SK-MEL-5 (cell line): ENCODE data around the gene A1CF. TPM values are rescaled to one million over a fixed set of nuclear protein-coding genes. Genes with fewer than 3 reads are reported as not detected.
"Not testable (repeated sequence)": the region's sequence is repeated elsewhere in the genome, so short reads cannot be mapped to it uniquely, and the experiment has no call there.

ENCODE experiments used
- DNase-seq: peaks from one replicate; pipeline ENCODE4 v3.0.0-alpha.2; 2016; ENCODE audit warnings: low read depth, low spot score
- in situ Hi-C: cut with HindIII; loops from 2 replicates; pipeline ENCODE4 v1.10.0; 2016; ENCODE audit warnings: low sequenced_read_pairs, high pct_unique_total_duplicates, low pct_unique_long_range_greater_than_20kb
- total RNA-seq: library from RNA; depleted of rRNA; stranded (reverse); fragments of >200 nt; shearing (Covaris generic); gene quantifications from 2 replicates; pipeline ENCODE4 v1.2.3, GENCODE V29; 2014; rRNA removed

The A1CF gene
- total RNA-seq, 1 experiment from 2014 or later: not detected

GRCh38 chr10:50807851-50808776, 77.3 kb downstream of the A1CF start:
- in situ Hi-C loops: no loop called here
- DNase-seq: no peak

GRCh38 chr10:50805981-50806622, 79.3 kb downstream of the A1CF start:
- in situ Hi-C loops: no loop called here
- DNase-seq: no peak

DNA sequence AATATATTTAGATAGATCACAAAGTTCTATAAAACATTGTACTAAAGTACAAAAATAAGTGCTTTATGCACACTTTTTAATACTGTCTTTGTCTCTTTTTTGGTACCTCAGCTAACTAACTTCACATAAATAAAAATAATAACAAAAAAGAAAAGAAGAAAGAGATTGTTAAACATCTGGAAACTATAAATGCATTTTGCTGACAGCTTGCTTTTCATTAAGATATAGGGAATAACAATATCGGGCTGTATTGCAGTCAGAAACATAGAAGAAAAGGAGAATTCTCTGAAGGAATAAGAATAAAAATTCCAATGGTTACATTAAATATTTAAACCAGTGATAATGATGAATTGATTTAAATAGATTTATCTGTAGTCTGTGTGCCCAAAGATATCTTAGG, 85.8 kb downstream of the A1CF start:
- DNase-seq: no peak
- in situ Hi-C loops: no loop called here

DNA sequence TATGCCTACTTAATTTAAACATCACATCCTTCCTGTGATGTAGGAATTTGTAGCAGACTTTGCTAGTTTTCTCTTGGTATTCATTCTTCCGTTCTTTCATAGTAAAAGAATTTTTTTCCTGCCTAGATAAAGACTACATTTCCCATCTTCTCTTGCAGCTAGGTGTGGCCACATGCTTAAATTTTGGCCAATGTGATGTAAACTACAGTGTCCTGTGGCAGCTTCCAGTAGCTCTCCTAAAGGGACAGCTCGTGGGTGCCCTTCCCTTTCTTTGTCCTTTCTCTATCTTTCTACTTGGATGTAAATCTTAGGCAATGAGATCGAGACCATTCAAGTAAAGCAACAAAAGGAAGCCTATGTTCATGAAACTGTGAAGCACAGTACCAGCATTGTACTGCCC, 87.1 kb downstream of the A1CF start:
- peak; percentile 34 for DNase-seq
- in situ Hi-C loops: no loop called here

DNA sequence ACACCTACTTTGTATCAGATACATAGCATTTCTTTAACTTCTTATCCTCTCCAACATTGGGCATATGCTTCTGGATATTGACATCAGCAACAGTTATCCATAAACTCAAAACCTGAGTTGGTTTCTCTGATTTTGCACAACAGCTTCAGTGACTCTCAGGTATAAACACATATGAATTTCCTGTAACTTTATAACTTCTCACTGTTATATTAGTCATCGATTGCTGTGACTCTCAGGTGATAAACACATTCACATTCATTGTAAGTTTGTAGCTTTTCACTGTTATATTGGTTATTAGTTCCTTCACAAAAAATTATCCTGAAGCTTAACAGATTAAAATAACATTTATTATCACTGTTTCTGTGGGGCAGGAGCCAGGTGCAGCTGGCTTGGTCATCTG, 88.7 kb downstream of the A1CF start:
- in situ Hi-C loops: no loop called here
- DNase-seq: no peak

DNA sequence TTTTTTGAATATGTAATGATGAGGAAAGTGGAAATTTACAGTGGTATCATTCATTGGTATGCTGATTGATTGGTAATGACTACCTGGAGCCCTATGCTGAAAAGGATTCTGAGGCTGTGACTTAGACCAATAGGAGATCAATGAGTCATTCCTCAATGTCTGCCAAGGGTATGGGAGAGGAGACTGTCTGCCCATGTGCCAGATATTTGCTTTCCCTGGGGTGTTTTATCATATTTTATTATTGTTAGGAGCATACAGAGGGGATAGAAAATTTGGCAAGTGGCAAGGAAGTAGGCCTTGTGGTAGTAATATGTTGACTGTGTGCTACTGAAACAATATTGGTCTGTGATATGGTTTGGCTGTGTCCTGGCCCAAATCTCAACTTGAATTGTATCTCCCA, 90.9 kb downstream of the A1CF start:
- DNase-seq: no peak
- in situ Hi-C loops: no loop called here

- DNase-seq: peak; percentile 58
- in situ Hi-C loops: no loop called here
These were observed 96.2 kb downstream of the A1CF start for GRCh38 chr10:50788951-50789945.

DNA sequence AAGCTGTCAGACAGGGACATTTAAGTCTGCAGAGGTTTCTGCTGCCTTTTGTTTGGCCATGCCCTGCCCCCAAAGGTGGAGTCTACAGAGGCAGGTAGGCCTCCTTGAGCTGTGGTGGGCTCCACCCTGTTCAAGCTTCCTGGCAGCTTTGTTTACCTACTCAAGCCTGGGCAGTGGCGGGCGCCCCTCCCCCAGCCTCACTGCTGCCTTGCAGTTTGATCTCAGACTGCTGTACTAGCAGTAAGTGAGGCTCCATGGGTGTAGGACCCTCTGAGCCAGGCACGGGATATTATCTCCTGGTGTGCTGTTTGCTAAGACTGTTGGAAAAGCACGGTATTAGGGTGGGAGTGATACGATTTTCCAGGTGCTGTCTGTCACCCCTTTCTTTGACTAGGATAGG, 97.5 kb downstream of the A1CF start:
- in situ Hi-C loops, DNase-seq: not testable (repeated sequence)

DNA sequence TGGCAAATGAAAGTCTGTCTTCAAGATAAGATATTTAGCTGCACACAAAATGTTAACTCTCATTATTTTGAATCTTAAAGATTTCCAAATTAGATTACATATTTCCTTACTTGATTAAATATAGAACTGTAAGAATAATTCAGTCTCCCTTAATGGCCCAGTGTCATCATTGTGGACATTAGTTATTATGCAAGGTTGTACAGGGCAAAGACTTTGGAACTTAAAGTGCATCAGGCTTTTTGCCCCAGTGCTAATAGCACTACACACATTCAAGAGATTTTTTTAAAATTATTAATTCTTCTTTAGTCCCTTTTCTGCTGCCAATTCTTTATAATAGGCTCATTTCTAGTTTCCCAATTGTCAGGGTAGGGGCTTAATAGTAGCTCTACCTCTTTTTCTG, 103.4 kb downstream of the A1CF start:
- DNase-seq, in situ Hi-C loops: not testable (repeated sequence)

DNA sequence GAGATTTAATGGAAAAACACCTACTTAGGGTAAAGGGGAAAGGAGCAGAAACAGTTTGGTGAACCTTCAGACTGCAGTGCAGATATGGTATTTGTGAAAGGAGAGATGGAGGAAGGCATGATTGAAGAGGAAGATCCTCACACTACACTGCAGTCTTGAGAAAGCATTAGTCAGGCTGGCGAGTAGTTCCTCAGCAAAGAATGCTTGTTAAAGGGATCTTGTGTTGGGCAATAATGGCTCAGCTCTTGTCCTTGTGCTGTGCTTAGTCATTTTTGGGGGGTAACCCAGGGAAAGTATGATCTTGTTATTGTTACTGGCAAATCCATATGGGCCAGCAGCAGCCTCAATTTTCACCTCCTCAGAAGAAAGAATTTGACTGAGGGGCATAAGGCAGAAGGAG, 105.4 kb downstream of the A1CF start:
- DNase-seq, in situ Hi-C loops: not testable (repeated sequence)

DNA sequence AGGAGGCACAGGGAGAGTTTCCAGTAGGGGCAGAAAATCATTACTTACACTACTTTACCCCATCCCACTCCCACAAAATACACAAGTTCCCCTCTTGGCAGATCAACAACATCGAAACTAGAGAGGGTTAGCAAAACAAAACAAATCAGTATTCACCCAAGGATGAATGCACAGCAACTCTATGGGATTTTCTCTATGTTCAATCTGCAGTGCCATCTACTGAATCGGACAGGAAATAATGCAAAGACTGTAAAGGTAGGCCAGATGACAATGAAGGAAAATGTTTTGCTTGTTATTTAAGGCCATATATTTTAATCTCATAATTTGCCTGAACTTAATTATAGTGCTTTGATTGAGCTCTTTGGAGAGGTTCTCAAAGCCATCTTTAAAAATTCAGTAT, 110.6 kb downstream of the A1CF start:
- DNase-seq, in situ Hi-C loops: not testable (repeated sequence)

- in situ Hi-C loops, DNase-seq: not testable (repeated sequence)
These were observed 113.4 kb downstream of the A1CF start for GRCh38 chr10:50772042-50772441.

DNA sequence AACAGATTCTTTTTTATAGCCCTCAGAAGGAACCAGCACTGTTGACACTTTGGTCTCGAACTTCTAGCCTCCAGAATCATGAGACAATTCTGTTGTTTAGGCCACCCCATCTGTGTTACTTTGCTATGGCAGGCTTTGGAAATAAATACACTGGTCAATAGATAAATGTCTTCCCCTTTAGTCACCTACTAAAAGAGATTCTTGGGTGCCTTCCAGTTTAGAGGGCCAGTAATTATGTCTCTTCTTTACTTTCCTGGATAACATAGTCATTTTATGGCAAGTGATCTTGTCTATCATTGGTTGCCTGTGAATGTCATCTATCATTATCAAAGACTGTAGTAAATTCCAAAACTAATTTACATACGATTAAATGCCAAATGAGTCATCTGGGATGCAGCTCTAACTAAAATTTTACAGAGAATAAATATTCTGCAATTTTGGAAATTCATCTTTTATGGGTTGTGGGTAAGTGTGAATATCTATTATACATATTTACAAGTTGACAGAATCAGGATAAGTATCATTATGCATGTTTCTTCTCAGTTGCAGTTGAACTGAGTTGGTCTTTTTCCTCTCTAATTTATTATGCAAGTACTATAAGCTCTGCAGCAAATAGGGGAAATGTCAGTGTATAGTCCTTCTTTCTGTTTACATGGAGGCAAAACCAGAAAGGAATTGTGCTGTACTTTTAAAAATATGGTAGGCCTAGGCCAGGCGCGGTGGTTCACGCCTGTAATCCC, 118.5 kb downstream of the A1CF start:
- in situ Hi-C loops, DNase-seq: not testable (repeated sequence)

Other genes with a start within 250 kb of the A1CF start
- 1.5 and 5.6 TPM in 2 replicates for gene ASAH2B, start 145.7 kb downstream of the A1CF start, total RNA-seq
- 4.6 and 5.5 TPM in 2 replicates for gene PRKG1, start 188.9 kb upstream of the A1CF start, total RNA-seq